Breast epithelium (tissue), 3 donors: ENCODE results near the gene PSAP.

Source experiments
- POLR2A ChIP-seq: fragments of 450-650 bp; IDR thresholded peaks from one replicate; pipeline ENCODE4 v1.6.1; 2016; ENCODE audit warnings: antibody characterized with exemption, mild to moderate bottlenecking, moderate library complexity
- POLR2AphosphoS5 ChIP-seq, 3 donors: sonication (generic); formaldehyde crosslinking; IDR thresholded peaks; one replicate each; pipeline ENCODE4 v1.6.1; 2017; ENCODE audit warnings: antibody characterized with exemption in 3 of 3
- TF ChIP-seq, protein P1 (sequence below), 3 donors: fragments of 450-650 bp; IDR thresholded peaks; one replicate each; pipeline ENCODE4 v1.5.1; 2016 to 2017; ENCODE audit warnings: antibody characterized with exemption in 3 of 3, mild to moderate bottlenecking in 3 of 3, moderate library complexity in 3 of 3

DNA sequence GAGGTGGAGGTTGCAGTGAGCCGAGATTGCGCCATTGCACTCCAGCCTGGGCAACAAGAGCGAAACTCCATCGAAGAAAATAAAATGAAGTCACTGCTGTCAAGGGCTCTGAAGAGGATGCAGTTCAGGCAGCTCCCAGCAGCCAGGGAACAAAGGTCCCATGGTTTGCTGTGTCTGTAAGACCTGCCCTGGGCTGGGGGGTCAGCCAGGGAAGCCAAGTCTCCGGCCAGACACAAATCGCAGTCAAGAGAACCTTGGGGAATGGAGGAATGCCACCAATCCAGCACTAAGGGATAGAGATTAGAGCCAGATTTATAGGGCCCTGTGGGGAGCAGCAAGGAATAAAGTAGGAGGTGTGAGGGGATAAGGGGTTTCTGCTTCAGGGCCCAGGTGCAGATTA, 48.8 kb downstream of the PSAP start:
- TF ChIP-seq, protein P1, sequence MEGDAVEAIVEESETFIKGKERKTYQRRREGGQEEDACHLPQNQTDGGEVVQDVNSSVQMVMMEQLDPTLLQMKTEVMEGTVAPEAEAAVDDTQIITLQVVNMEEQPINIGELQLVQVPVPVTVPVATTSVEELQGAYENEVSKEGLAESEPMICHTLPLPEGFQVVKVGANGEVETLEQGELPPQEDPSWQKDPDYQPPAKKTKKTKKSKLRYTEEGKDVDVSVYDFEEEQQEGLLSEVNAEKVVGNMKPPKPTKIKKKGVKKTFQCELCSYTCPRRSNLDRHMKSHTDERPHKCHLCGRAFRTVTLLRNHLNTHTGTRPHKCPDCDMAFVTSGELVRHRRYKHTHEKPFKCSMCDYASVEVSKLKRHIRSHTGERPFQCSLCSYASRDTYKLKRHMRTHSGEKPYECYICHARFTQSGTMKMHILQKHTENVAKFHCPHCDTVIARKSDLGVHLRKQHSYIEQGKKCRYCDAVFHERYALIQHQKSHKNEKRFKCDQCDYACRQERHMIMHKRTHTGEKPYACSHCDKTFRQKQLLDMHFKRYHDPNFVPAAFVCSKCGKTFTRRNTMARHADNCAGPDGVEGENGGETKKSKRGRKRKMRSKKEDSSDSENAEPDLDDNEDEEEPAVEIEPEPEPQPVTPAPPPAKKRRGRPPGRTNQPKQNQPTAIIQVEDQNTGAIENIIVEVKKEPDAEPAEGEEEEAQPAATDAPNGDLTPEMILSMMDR (IDR thresholded peaks at IDR 0.05): no peak
- no peak for TF ChIP-seq POLR2AphosphoS5 (IDR thresholded peaks at IDR 0.05)
- TF ChIP-seq POLR2A: no peak
